HG02970 (cell line): ENCODE results near the gene TRIM67.

Source experiments
- ATAC-seq: cut with Tn5 transposase; IDR thresholded peaks from one replicate; pipeline ENCODE4 v1.9.1; 2021; ENCODE audit warnings: mild to moderate bottlenecking, moderate library complexity, moderate number of reproducible peaks; ENCODE audit not compliant: unreplicated experiment, low FRiP score

TRIM67 gene

GRCh38 chr1:231231511-231231910 lies 69.7 kb downstream of the TRIM67 start:
- no peak for ATAC-seq

- no peak for ATAC-seq
Measured at GRCh38 chr1:231232870-231233734, 71.2 kb downstream of the TRIM67 start.

GRCh38 chr1:231233735-231234417 lies 72.0 kb downstream of the TRIM67 start:
- ATAC-seq, result no peak

GRCh38 chr1:231234506-231234905 lies 72.6 kb downstream of the TRIM67 start:
- ATAC-seq, result no peak

- ATAC-seq, result no peak
Measured at GRCh38 chr1:231235526-231236207, 73.8 kb downstream of the TRIM67 start.

GRCh38 chr1:231236208-231236591 lies 74.3 kb downstream of the TRIM67 start:
- ATAC-seq, result no peak

- no peak for ATAC-seq
Measured at GRCh38 chr1:231236938-231237337, 75.1 kb downstream of the TRIM67 start.

- ATAC-seq, result no peak
Measured at GRCh38 chr1:231238298-231238697, 76.4 kb downstream of the TRIM67 start.

GRCh38 chr1:231240531-231240882 lies 78.6 kb downstream of the TRIM67 start:
- ATAC-seq, result no peak

- peak; percentile 99 for ATAC-seq
Measured at GRCh38 chr1:231240883-231241735, 79.3 kb downstream of the TRIM67 start, which contains the start of gene GNPAT. TSS of gene GNPAT (plus strand) at chr1:231241212. CDS start at chr1:231241379, 167 bp downstream.

GRCh38 chr1:231241750-231242149 lies 79.9 kb downstream of the TRIM67 start:
- no peak for ATAC-seq

- ATAC-seq, result no peak
Measured at GRCh38 chr1:231242516-231243198, 80.8 kb downstream of the TRIM67 start.

- ATAC-seq, result no peak
Measured at GRCh38 chr1:231248778-231249177, 86.9 kb downstream of the TRIM67 start.

GRCh38 chr1:231252336-231252735 lies 90.5 kb downstream of the TRIM67 start:
- ATAC-seq, result no peak

GRCh38 chr1:231260351-231260750 lies 98.5 kb downstream of the TRIM67 start:
- ATAC-seq, result no peak

- no peak for ATAC-seq
Measured at GRCh38 chr1:231264642-231265041, 102.8 kb downstream of the TRIM67 start.

GRCh38 chr1:231265379-231265778 lies 103.5 kb downstream of the TRIM67 start:
- ATAC-seq, result no peak

- ATAC-seq, result no peak
Measured at GRCh38 chr1:231266811-231267322, 105.0 kb downstream of the TRIM67 start.
